VCaP (cell line): ENCODE measurements around the gene SFXN5.

ENCODE experiments used
- H3K27ac ChIP-seq: fragments of 450-650 bp; 2 replicates; pipeline ENCODE4 v1.5.1; 2017
- TF ChIP-seq, protein P1 (sequence below): fragments of 450-650 bp; conservative IDR thresholded peaks from 2 replicates; pipeline ENCODE4 v1.5.1; 2017; ENCODE audit warnings: mild to moderate bottlenecking, moderate library complexity

SFXN5 gene

GRCh38 chr2:72965770-72966450 is 105.6 kb downstream of the SFXN5 start:
- TF ChIP-seq, protein P1, sequence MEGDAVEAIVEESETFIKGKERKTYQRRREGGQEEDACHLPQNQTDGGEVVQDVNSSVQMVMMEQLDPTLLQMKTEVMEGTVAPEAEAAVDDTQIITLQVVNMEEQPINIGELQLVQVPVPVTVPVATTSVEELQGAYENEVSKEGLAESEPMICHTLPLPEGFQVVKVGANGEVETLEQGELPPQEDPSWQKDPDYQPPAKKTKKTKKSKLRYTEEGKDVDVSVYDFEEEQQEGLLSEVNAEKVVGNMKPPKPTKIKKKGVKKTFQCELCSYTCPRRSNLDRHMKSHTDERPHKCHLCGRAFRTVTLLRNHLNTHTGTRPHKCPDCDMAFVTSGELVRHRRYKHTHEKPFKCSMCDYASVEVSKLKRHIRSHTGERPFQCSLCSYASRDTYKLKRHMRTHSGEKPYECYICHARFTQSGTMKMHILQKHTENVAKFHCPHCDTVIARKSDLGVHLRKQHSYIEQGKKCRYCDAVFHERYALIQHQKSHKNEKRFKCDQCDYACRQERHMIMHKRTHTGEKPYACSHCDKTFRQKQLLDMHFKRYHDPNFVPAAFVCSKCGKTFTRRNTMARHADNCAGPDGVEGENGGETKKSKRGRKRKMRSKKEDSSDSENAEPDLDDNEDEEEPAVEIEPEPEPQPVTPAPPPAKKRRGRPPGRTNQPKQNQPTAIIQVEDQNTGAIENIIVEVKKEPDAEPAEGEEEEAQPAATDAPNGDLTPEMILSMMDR, result no peak
- no peak overlapping the region for H3K27ac ChIP-seq

GRCh38 chr2:72965016-72965415 is 106.5 kb downstream of the SFXN5 start:
- TF ChIP-seq, protein P1, result no peak
- no peak overlapping the region for H3K27ac ChIP-seq

- no peak overlapping the region for H3K27ac ChIP-seq
These were observed 107.4 kb downstream of the SFXN5 start for GRCh38 chr2:72964146-72964525.

DNA sequence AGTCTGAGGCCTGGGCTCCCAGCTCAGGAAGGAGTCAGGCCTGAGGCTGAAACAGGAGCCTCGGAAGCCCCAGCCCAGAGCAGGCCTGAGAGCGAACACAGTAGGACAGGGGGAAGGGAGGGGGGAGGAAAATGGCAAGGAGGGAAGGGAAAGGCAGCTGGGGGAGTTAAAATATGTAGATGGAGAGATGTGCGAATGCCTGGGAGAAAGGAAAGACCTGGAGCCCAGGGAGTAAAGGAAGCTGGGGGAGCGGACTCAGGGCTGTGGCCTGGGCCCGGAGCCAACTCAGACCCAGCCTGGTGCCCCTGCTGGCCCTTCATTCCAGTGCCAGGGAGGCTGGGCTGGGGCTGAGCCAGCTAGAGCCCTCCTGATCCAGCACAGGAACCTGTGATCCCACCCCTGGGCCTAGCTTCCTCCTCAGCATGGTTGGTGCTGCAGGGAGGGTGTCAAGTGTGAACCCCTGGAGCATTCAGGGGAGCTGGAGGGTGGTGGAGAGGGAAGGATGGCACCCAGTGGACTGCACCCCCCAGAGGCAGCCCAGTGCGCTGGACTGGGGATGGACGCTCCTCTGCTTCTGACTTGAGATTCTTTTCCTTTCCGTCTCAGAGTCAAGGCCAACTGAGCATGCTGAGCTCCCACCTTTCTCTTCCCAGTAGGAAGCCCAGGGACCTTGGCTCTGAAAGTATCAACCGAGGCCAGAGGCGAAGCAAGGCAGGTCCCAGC is 107.9 kb downstream of the SFXN5 start:
- TF ChIP-seq, protein P1, result no peak
- no peak overlapping the region for H3K27ac ChIP-seq

More at GRCh38 chr2:72964146-72964525, 107.4 kb downstream of the SFXN5 start:
- TF ChIP-seq, protein P1, result no peak

DNA sequence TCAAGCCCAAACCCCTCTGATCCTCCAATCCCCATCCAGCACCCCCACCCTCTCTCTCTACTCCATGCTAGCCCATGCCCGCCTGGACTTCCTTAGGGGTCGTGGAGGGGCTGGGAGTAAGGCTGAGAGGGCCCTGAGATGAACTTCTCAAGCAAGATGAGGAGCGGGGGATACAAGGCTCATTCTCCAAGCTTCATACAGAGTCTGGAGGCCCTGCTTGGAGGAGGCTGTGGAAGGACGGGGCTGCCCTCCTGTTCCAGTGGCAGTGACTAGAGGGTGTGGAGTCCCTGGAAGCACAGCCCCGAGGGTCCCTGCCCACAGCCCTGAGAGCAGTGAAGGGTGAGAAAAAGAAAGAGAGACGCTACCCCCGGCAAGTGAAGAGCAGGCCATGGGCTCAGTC is 108.6 kb downstream of the SFXN5 start:
- TF ChIP-seq, protein P1, result no peak
- no peak overlapping the region for H3K27ac ChIP-seq

- TF ChIP-seq, protein P1, result no peak
- no peak overlapping the region for H3K27ac ChIP-seq
These were observed 109.6 kb downstream of the SFXN5 start for GRCh38 chr2:72961853-72962468.

- no peak overlapping the region for H3K27ac ChIP-seq
- TF ChIP-seq, protein P1, result no peak
These were observed 110.3 kb downstream of the SFXN5 start for GRCh38 chr2:72961036-72961720.
